HEK293 (cell line): ENCODE measurements around the gene RNU1-1.
"Not testable (repeated sequence)": the region's sequence is repeated elsewhere in the genome, so short reads cannot be mapped to it uniquely, and the experiment has no call there.

ENCODE experiments used
- CTCF ChIA-PET: fragments of 350-600 bp; formaldehyde crosslinking; extraction: SDS; loops from one replicate; lab custom pipeline; 2021; ENCODE audit warnings: antibody characterized with exemption; lab: Yijun Ruan, JAX
- POLR2A ChIA-PET: fragments of 300-600 bp; formaldehyde crosslinking; extraction: SDS; loops from one replicate; lab custom pipeline; 2020; ENCODE audit warnings: antibody characterized with exemption, inconsistent platforms; lab: Yijun Ruan, JAX
- H3K27ac ChIP-seq: fragments of 200-500 bp; sonication (Bioruptor generic); 2 replicates; pipeline ENCODE4 v1.5.1; 2014; ENCODE audit warnings: low read depth, low read length, control low read depth, inconsistent platforms; ENCODE audit errors: extremely low read depth
- H3K36me3 ChIP-seq, 2 experiments: fragments of 200-500 bp in 1 of 2; sonication (Bioruptor generic) in 1 of 2; 1 replicate in 1 of 2; 2 replicates in 1 of 2; pipeline ENCODE4 v1.5.1; 2014 to 2017; ENCODE audit warnings: inconsistent platforms in 2 of 2, low read length in 2 of 2; ENCODE audit not compliant: control insufficient read depth in 2 of 2, insufficient read depth in 1 of 2
- H3K4me1 ChIP-seq: fragments of 200-500 bp; sonication (Bioruptor generic); 2 replicates; pipeline ENCODE4 v1.5.1; 2014; ENCODE audit warnings: mild to moderate bottlenecking, low read length, inconsistent platforms; ENCODE audit not compliant: control insufficient read depth, insufficient read depth
- H3K4me3 ChIP-seq: 2 replicates; pipeline ENCODE4 v1.5.1; 2011; ENCODE audit warnings: low read depth, mild to moderate bottlenecking, control low read depth, low read length, moderate library complexity
- H3K9me3 ChIP-seq: fragments of 200-500 bp; sonication (Bioruptor generic); 2 replicates; pipeline ENCODE4 v1.5.1; 2014; ENCODE audit warnings: low read depth, low read length, inconsistent platforms; ENCODE audit not compliant: control insufficient read depth, insufficient read depth
- HIC1 ChIP-seq: fragments of 450-650 bp; formaldehyde crosslinking; IDR thresholded peaks from 2 replicates; pipeline ENCODE4 v1.5.1; 2016; ENCODE audit warnings: missing biosample characterization, missing genetic modification characterization
- PRDM10 ChIP-seq: fragments of 450-650 bp; formaldehyde crosslinking; IDR thresholded peaks from 2 replicates; pipeline ENCODE4 v1.5.1; 2016; ENCODE audit warnings: missing biosample characterization, missing genetic modification characterization
- ZBTB17 ChIP-seq: fragments of 450-650 bp; formaldehyde crosslinking; IDR thresholded peaks from 2 replicates; pipeline ENCODE4 v1.5.1; 2016; ENCODE audit warnings: missing biosample characterization, missing genetic modification characterization
- ZEB2 ChIP-seq: fragments of 450-650 bp; formaldehyde crosslinking; IDR thresholded peaks from 2 replicates; pipeline ENCODE4 v1.5.1; 2016; ENCODE audit warnings: missing biosample characterization, missing genetic modification characterization
- ZNF24 ChIP-seq: fragments of 450-650 bp; formaldehyde crosslinking; IDR thresholded peaks from 2 replicates; pipeline ENCODE4 v1.5.1; 2016; ENCODE audit warnings: missing biosample characterization, missing genetic modification characterization
- ZNF335 ChIP-seq: fragments of 450-650 bp; formaldehyde crosslinking; conservative IDR thresholded peaks from 2 replicates; pipeline ENCODE4 v1.5.1; 2016; ENCODE audit warnings: missing biosample characterization, missing genetic modification characterization
- ZNF341 ChIP-seq: fragments of 450-650 bp; formaldehyde crosslinking; IDR thresholded peaks from 2 replicates; pipeline ENCODE4; 2016; ENCODE audit warnings: low read depth, missing biosample characterization, missing genetic modification characterization
- ZNF660 ChIP-seq: fragments of 450-650 bp; IDR thresholded peaks from 2 replicates; pipeline ENCODE4 v1.5.1; 2018; ENCODE audit warnings: missing biosample characterization, mild to moderate bottlenecking, missing genetic modification characterization
- ZNF837 ChIP-seq: fragments of 450-650 bp; formaldehyde crosslinking; IDR thresholded peaks from 2 replicates; pipeline ENCODE4 v1.5.1; 2016; ENCODE audit warnings: missing biosample characterization, missing genetic modification characterization

The RNU1-1 gene

GRCh38 chr1:16534829-16535456, 20.9 kb upstream of the RNU1-1 start (continued):
- TF ChIP-seq PRDM10, result peak; percentile 73
- TF ChIP-seq HIC1 (tag by site-specific recombination), result peak; percentile 98
- peak; percentile 50; the same call in 1 of the 2 replicates for TF ChIP-seq ZNF660 (tag by site-specific recombination)
- TF ChIP-seq ZBTB17 (tag by site-specific recombination), result peak; percentile 55; the same call in 1 of the 2 replicates
- TF ChIP-seq ZNF335 (tag by site-specific recombination), result 0 out of 2 replicates have a peak, but pooled peaks have one; percentile 25
- TF ChIP-seq ZEB2 (tag by site-specific recombination), result peak; percentile 98
- TF ChIP-seq ZNF837, result peak; percentile 56; the same call in 1 of the 2 replicates
- peak; percentile 68; the same call in 1 of the 2 replicates for TF ChIP-seq ZNF24 (tag by site-specific recombination)
- 0 out of 2 replicates have a peak, but pooled peaks have one; percentile 11 for TF ChIP-seq ZNF341

- POLR2A ChIA-PET, result interaction anchor here (1.0 kb wide), 1 partner anchor 21 kb away, joined by 5 read pairs; no protein-coding TSS in a partner anchor
- H3K9me3 ChIP-seq, H3K4me3 ChIP-seq, H3K4me1 ChIP-seq, H3K27ac ChIP-seq, H3K36me3 ChIP-seq, CTCF ChIA-PET: not testable (repeated sequence)
These were observed 20.2 kb upstream of the RNU1-1 start for GRCh38 chr1:16534239-16534828.

- H3K4me3 ChIP-seq, H3K27ac ChIP-seq, H3K9me3 ChIP-seq, H3K4me1 ChIP-seq, POLR2A ChIA-PET, H3K36me3 ChIP-seq, CTCF ChIA-PET: not testable (repeated sequence)
These were observed 18.3 kb upstream of the RNU1-1 start for GRCh38 chr1:16532235-16532991.

- H3K9me3 ChIP-seq, POLR2A ChIA-PET, H3K4me3 ChIP-seq, H3K27ac ChIP-seq, H3K36me3 ChIP-seq, H3K4me1 ChIP-seq: not testable (repeated sequence)
- CTCF ChIA-PET, result interaction anchor here (1.1 kb wide), 1 partner anchor 10 kb away, joined by 3 read pairs; no protein-coding TSS in a partner anchor
These were observed 14.3 kb upstream of the RNU1-1 start for GRCh38 chr1:16528338-16528737.

GRCh38 chr1:16525769-16526168, 11.7 kb upstream of the RNU1-1 start:
- POLR2A ChIA-PET, H3K4me3 ChIP-seq, CTCF ChIA-PET, H3K4me1 ChIP-seq, H3K9me3 ChIP-seq, H3K27ac ChIP-seq, H3K36me3 ChIP-seq: not testable (repeated sequence)

- H3K27ac ChIP-seq, H3K4me3 ChIP-seq, H3K36me3 ChIP-seq, CTCF ChIA-PET, POLR2A ChIA-PET, H3K9me3 ChIP-seq, H3K4me1 ChIP-seq: not testable (repeated sequence)
These were observed 7.6 kb upstream of the RNU1-1 start for GRCh38 chr1:16521679-16522078.
